GM18873 (cell line): ENCODE data around the gene DGKH.

Experiments
- ATAC-seq: cut with Tn5 transposase; IDR thresholded peaks from one replicate; pipeline ENCODE4 v1.9.1; 2021; ENCODE audit warnings: mild to moderate bottlenecking, moderate library complexity, moderate number of reproducible peaks; ENCODE audit not compliant: unreplicated experiment, low FRiP score

The DGKH gene

GRCh38 chr13:42048342-42048683, at the start of gene DGKH:
DGKH (plus strand) TSS chr13:42048648; CDS start chr13:42048774, 126 bp downstream.
- ATAC-seq: no peak

- no peak for ATAC-seq
Measured at GRCh38 chr13:42000846-42001245, 47.6 kb upstream of the DGKH start.

- ATAC-seq: no peak
Measured at GRCh38 chr13:42001580-42001979, 46.9 kb upstream of the DGKH start.

- no peak for ATAC-seq
Measured at GRCh38 chr13:42002066-42002465, 46.4 kb upstream of the DGKH start.

GRCh38 chr13:42007844-42008243, 40.6 kb upstream of the DGKH start:
- ATAC-seq: no peak

GRCh38 chr13:42009057-42009456, 39.4 kb upstream of the DGKH start:
- ATAC-seq: no peak

- ATAC-seq: no peak
Measured at GRCh38 chr13:42011601-42012350, 36.7 kb upstream of the DGKH start.

- ATAC-seq: no peak
Measured at GRCh38 chr13:42014119-42014518, 34.3 kb upstream of the DGKH start.

- no peak for ATAC-seq
Measured at GRCh38 chr13:42017264-42017663, 31.2 kb upstream of the DGKH start.

GRCh38 chr13:42021851-42022250, 26.6 kb upstream of the DGKH start:
- no peak for ATAC-seq

- no peak for ATAC-seq
Measured at GRCh38 chr13:42022336-42022735, 26.1 kb upstream of the DGKH start.

GRCh38 chr13:42022796-42023493, 25.5 kb upstream of the DGKH start:
- no peak for ATAC-seq

GRCh38 chr13:42027286-42027685, 21.2 kb upstream of the DGKH start:
- ATAC-seq: no peak

GRCh38 chr13:42028113-42028799, 20.2 kb upstream of the DGKH start:
- no peak for ATAC-seq

- ATAC-seq: no peak
Measured at GRCh38 chr13:42035905-42036521, 12.4 kb upstream of the DGKH start.

GRCh38 chr13:42036711-42037110, 11.7 kb upstream of the DGKH start:
- no peak for ATAC-seq

- ATAC-seq: no peak
Measured at GRCh38 chr13:42038661-42039456, 9.6 kb upstream of the DGKH start.

GRCh38 chr13:42039457-42039945, 8.9 kb upstream of the DGKH start:
- peak; percentile 3 for ATAC-seq

GRCh38 chr13:42039946-42040729, 8.3 kb upstream of the DGKH start:
- ATAC-seq: peak; percentile 41

- ATAC-seq: no peak
Measured at GRCh38 chr13:42040730-42041010, 7.8 kb upstream of the DGKH start.
